ENCODE results near the gene AIG1. TPM values are rescaled to one million over a fixed set of nuclear protein-coding genes. Genes with fewer than 3 reads are reported as not detected.

The AIG1 gene
- total RNA-seq, 2 experiments from 2014 or later, result 7.4 to 8.4 TPM

DNA sequence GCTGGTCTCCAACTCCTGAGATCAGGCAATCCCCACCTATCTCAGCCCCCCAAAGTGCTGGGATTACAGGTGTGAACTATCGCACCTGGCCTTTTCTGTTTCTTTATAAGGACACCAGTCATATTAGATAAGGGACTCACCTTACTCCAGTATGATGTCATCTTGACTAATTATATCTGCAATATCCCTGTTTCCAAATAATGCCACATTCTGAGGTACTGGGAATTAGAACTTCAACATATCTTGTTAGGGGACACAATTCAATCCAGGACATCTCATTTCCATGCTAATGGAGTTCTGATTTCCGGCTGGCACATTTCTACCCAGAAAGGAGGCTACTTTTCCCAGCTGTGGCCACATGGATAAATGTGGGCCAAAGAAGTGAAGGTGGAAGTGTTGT is 6.4 kb upstream of the AIG1 start:
- H3K27ac Mint-ChIP-seq, result no peak overlapping the region
- Histone ChIP-seq H3K4me3 (ENCODE audit: low read length) (no peak overlapping the region), H3K27me3 (ENCODE audit: control insufficient read depth in 1 of 2, insufficient read depth in 2 of 2, low read length in 2 of 2) (no peaks in the 10 kb centered on the region), H3K36me3 (ENCODE audit: insufficient read depth, low read length) (no peaks in the 10 kb centered on the region), H3K27ac (ENCODE audit: low read depth in 1 of 2, low read length in 2 of 2) (no peak overlapping the region), H3K9me3 (ENCODE audit: control insufficient read depth in 1 of 2, insufficient read depth in 1 of 2, low read length in 2 of 2) (peaks cover 0 to 3% of the 10 kb centered on the region in 2 experiments), H3K4me1 (ENCODE audit: insufficient read depth, low read length) (no peaks in the 10 kb centered on the region)
- DNase-seq (no peak), ATAC-seq (ENCODE audit: poor library complexity) (no peak)
- no peaks in the 10 kb centered on the region for H3K27me3 Mint-ChIP-seq
- H3K4me3 Mint-ChIP-seq, result no peak overlapping the region
- intact Hi-C loops (cut with DNase I, micrococcal nuclease), result loop anchor here in 1 of 2 experiments (10.0 kb wide), 1 partner anchor 390 kb away; no protein-coding TSS in a partner anchor
- CTCF ChIA-PET, result no interaction called here
- peaks cover 15% of the 10 kb centered on the region for H3K4me1 Mint-ChIP-seq (ENCODE audit: low read depth)
- TF ChIP-seq CTCF (IDR thresholded peaks at IDR 0.05), result no peak
- H3K9me3 Mint-ChIP-seq, result no peaks in the 10 kb centered on the region
- POLR2A ChIA-PET, result no interaction called here
- H3K36me3 Mint-ChIP-seq (ENCODE audit: low read depth), result no peaks in the 10 kb centered on the region

- no peak overlapping the region for H3K4me3 ChIP-seq (ENCODE audit: low read length)
- Mint-ChIP-seq H3K4me3 (no peak overlapping the region), H3K27ac (no peak overlapping the region), H3K36me3 (ENCODE audit: low read depth) (peaks cover 6% of the 10 kb centered on the region), H3K4me1 (ENCODE audit: low read depth) (peaks cover 24% of the 10 kb centered on the region), H3K27me3 (no peaks in the 10 kb centered on the region), H3K9me3 (no peaks in the 10 kb centered on the region)
- no peak for TF ChIP-seq CTCF (IDR thresholded peaks at IDR 0.05)
- no peaks in the 10 kb centered on the region for H3K27me3 ChIP-seq (ENCODE audit: control insufficient read depth in 1 of 2, insufficient read depth in 2 of 2, low read length in 2 of 2)
- H3K9me3 ChIP-seq (ENCODE audit: control insufficient read depth in 1 of 2, insufficient read depth in 1 of 2, low read length in 2 of 2), result no peaks in the 10 kb centered on the region
- POLR2A ChIA-PET, result interaction anchor here (0.6 kb wide), 1 partner anchor 30 kb away, joined by 3 read pairs; no protein-coding TSS in a partner anchor
- intact Hi-C loops (cut with DNase I, micrococcal nuclease), result loop anchor here in 1 of 2 experiments (10.0 kb wide), 1 partner anchor 390 kb away; no protein-coding TSS in a partner anchor
- no peak for ATAC-seq (ENCODE audit: poor library complexity)
- peaks cover 7% of the 10 kb centered on the region for H3K4me1 ChIP-seq (ENCODE audit: insufficient read depth, low read length)
- no peaks in the 10 kb centered on the region for H3K36me3 ChIP-seq (ENCODE audit: insufficient read depth, low read length)
- DNase-seq, result no peak
- H3K27ac ChIP-seq (ENCODE audit: low read depth in 1 of 2, low read length in 2 of 2), result no peak overlapping the region
- CTCF ChIA-PET, result no interaction called here
Measured at GRCh38 chr6:143055213-143055612, 5.5 kb upstream of the AIG1 start.

GRCh38 chr6:143055891-143056290 is 4.8 kb upstream of the AIG1 start:
- ChIA-PET POLR2A (interaction anchor here (0.6 kb wide), 1 partner anchor 31 kb away, joined by 3 read pairs; no protein-coding TSS in a partner anchor), CTCF (no interaction called here)
- Histone ChIP-seq H3K4me1 (ENCODE audit: insufficient read depth, low read length) (peaks cover 11% of the 10 kb centered on the region), H3K27me3 (ENCODE audit: control insufficient read depth in 1 of 2, insufficient read depth in 2 of 2, low read length in 2 of 2) (no peaks in the 10 kb centered on the region), H3K4me3 (ENCODE audit: low read length) (no peak overlapping the region), H3K9me3 (ENCODE audit: control insufficient read depth in 1 of 2, insufficient read depth in 1 of 2, low read length in 2 of 2) (no peaks in the 10 kb centered on the region), H3K36me3 (ENCODE audit: insufficient read depth, low read length) (no peaks in the 10 kb centered on the region), H3K27ac (ENCODE audit: low read depth in 1 of 2, low read length in 2 of 2) (no peak overlapping the region)
- Mint-ChIP-seq H3K27me3 (no peaks in the 10 kb centered on the region), H3K4me1 (ENCODE audit: low read depth) (peaks cover 27% of the 10 kb centered on the region), H3K4me3 (no peak overlapping the region), H3K27ac (no peak overlapping the region), H3K9me3 (no peaks in the 10 kb centered on the region), H3K36me3 (ENCODE audit: low read depth) (peaks cover 10% of the 10 kb centered on the region)
- no peak for DNase-seq
- intact Hi-C loops (cut with DNase I, micrococcal nuclease), result loop anchor here in 1 of 2 experiments (10.0 kb wide), 1 partner anchor 389 kb away; no protein-coding TSS in a partner anchor
- no peak for TF ChIP-seq CTCF (IDR thresholded peaks at IDR 0.05)
- ATAC-seq (ENCODE audit: poor library complexity), result no peak
